ENCODE results near the gene BCCIP. TPM values are rescaled to one million over a fixed set of nuclear protein-coding genes. Genes with fewer than 3 reads are reported as not detected.

The BCCIP gene
- total and polyA plus RNA-seq, 2 donors from 2014 or later: 46.2 to 71.3 TPM

DNA sequence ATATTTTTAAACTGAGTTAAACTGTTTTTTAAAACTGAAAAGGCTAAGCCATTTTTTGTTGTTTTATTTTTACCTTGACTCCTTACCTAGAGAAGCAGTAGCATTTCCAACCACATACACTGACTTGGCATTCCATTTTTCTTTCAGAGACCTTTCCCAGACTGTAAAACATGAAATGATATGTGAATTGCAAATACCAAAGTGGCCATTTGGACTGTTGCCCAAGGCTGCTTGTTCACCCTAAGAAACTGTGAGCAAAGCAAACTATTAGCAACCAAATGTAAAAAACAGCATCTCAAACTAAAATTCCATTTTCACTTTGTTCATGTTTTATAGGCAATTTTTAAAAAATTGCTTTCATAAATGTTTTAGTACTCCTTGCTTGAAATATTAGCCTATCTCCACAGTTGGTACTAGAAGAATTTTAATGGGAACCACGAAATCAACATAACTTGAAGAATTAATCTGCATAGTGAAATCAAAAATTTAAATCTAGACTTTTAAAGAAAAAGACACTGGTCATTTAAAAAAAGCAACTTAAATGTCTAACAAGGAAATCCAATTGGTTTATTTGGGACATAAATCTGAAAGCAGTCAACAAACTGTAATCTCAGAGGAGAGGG lies 11.1 kb upstream of the BCCIP start:
- FAIRE-seq (peak; percentile 17), DNase-seq (peak in 2 of 5 donors; percentile 5 to 49)
- no peak overlapping the region for H3K27ac ChIP-seq (ENCODE audit: low read depth in 2 of 2, low read length in 2 of 2)
- no peak overlapping the region for H3K4me3 ChIP-seq (ENCODE audit: low read length in 3 of 3)
- intact Hi-C loops (cut with DNase I): no loop called here
- no peaks in the 10 kb centered on the region for H3K27me3 ChIP-seq (ENCODE audit: control insufficient read depth, insufficient read depth, low read length)
- H3K9me3 ChIP-seq (ENCODE audit: control insufficient read depth in 2 of 3, insufficient read depth in 1 of 3, low read length in 3 of 3): no peaks in the 10 kb centered on the region
- TF ChIP-seq, protein P1, sequence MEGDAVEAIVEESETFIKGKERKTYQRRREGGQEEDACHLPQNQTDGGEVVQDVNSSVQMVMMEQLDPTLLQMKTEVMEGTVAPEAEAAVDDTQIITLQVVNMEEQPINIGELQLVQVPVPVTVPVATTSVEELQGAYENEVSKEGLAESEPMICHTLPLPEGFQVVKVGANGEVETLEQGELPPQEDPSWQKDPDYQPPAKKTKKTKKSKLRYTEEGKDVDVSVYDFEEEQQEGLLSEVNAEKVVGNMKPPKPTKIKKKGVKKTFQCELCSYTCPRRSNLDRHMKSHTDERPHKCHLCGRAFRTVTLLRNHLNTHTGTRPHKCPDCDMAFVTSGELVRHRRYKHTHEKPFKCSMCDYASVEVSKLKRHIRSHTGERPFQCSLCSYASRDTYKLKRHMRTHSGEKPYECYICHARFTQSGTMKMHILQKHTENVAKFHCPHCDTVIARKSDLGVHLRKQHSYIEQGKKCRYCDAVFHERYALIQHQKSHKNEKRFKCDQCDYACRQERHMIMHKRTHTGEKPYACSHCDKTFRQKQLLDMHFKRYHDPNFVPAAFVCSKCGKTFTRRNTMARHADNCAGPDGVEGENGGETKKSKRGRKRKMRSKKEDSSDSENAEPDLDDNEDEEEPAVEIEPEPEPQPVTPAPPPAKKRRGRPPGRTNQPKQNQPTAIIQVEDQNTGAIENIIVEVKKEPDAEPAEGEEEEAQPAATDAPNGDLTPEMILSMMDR (IDR thresholded peaks at IDR 0.05; ENCODE audit: borderline replicate concordance, extremely low read depth, insufficient read depth): no peak
- no peak overlapping the region for H3K9ac ChIP-seq (ENCODE audit: low read length in 3 of 3)
- no peaks in the 10 kb centered on the region for H3K4me1 ChIP-seq (ENCODE audit: control insufficient read depth in 2 of 3, insufficient read depth in 2 of 3, low read depth in 1 of 3, low read length in 3 of 3)
- H3K36me3 ChIP-seq (ENCODE audit: control insufficient read depth in 2 of 3, insufficient read depth in 3 of 3, low read length in 3 of 3): peaks cover 11 to 51% (median 17%) of the 10 kb centered on the region in 3 donors

DNA sequence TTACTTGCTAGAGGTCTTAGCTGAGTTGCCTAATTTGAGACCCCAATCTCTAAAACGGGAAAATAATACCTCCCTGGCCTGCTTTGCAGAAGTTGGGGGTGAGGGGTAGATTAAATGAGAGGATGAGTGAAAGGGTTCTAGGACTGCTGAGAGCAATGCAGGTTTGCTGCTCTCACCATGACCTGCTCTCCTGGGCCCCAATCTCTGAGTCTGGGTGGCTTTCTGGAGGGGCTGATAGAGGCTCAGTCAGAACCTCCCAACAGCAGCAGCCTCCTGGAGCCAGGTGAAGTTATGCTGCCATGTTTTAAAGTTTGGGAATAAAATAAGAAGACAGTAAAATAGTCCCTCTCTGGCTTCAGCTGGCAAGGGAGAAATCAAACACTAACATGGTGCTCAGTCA lies 7.6 kb upstream of the BCCIP start:
- Histone ChIP-seq H3K36me3 (ENCODE audit: control insufficient read depth in 2 of 3, insufficient read depth in 3 of 3, low read length in 3 of 3) (peaks cover 7 to 27% (median 16%) of the 10 kb centered on the region in 3 donors), H3K4me3 (ENCODE audit: low read length in 3 of 3) (no peak overlapping the region), H3K4me1 (ENCODE audit: control insufficient read depth in 2 of 3, insufficient read depth in 2 of 3, low read depth in 1 of 3, low read length in 3 of 3) (no peaks in the 10 kb centered on the region), H3K27ac (ENCODE audit: low read depth in 2 of 2, low read length in 2 of 2) (no peak overlapping the region), H3K9ac (ENCODE audit: low read length in 3 of 3) (no peak overlapping the region), H3K27me3 (ENCODE audit: control insufficient read depth, insufficient read depth, low read length) (no peaks in the 10 kb centered on the region), H3K9me3 (ENCODE audit: control insufficient read depth in 2 of 3, insufficient read depth in 1 of 3, low read length in 3 of 3) (no peaks in the 10 kb centered on the region)
- TF ChIP-seq, protein P1 (IDR thresholded peaks at IDR 0.05; ENCODE audit: borderline replicate concordance, extremely low read depth, insufficient read depth): no peak
- FAIRE-seq (no peak), DNase-seq (no peak)
- intact Hi-C loops (cut with DNase I): no loop called here

DNA sequence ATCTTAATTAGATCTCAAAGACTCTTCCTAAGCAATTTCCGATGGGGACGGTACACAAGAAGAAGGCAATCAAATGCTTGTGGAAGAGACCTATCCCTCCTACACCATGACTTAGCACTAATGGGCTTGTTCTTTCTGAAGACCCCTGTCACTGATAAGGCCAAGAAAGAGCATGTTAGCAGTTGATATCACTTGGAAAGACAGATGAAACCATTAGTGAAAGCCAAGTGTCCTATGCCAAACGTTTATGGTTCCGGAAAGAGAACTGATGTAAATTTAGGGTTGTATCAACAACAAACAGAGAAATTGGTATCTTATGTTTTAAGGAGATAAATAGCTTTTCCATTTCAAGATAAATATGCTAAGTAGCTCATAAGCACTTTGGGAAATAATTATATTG lies 6.8 kb upstream of the BCCIP start:
- peaks cover 7 to 21% (median 16%) of the 10 kb centered on the region in 3 donors for H3K36me3 ChIP-seq (ENCODE audit: control insufficient read depth in 2 of 3, insufficient read depth in 3 of 3, low read length in 3 of 3)
- no peak overlapping the region for H3K27ac ChIP-seq (ENCODE audit: low read depth in 2 of 2, low read length in 2 of 2)
- TF ChIP-seq, protein P1 (IDR thresholded peaks at IDR 0.05; ENCODE audit: borderline replicate concordance, extremely low read depth, insufficient read depth): no peak
- H3K9ac ChIP-seq (ENCODE audit: low read length in 3 of 3): no peak overlapping the region
- no peak overlapping the region for H3K4me3 ChIP-seq (ENCODE audit: low read length in 3 of 3)
- H3K27me3 ChIP-seq (ENCODE audit: control insufficient read depth, insufficient read depth, low read length): no peaks in the 10 kb centered on the region
- intact Hi-C loops (cut with DNase I): no loop called here
- H3K4me1 ChIP-seq (ENCODE audit: control insufficient read depth in 2 of 3, insufficient read depth in 2 of 3, low read depth in 1 of 3, low read length in 3 of 3): peaks cover 0 to 4% (median 0%) of the 10 kb centered on the region in 3 donors
- DNase-seq: no peak
- no peak for FAIRE-seq
- no peaks in the 10 kb centered on the region for H3K9me3 ChIP-seq (ENCODE audit: control insufficient read depth in 2 of 3, insufficient read depth in 1 of 3, low read length in 3 of 3)

All from kidney (tissue), 14 donors.